Lower leg skin (tissue), 3 donors: ENCODE measurements around the gene TAPBPL.

Source experiments
- CTCF ChIP-seq, 3 donors: fragments of 450-650 bp; IDR thresholded peaks; one replicate each; pipeline ENCODE4 v1.5.1; 2016; ENCODE audit warnings: antibody characterized with exemption in 3 of 3, mild to moderate bottlenecking in 3 of 3, moderate library complexity in 2 of 3
- POLR2A ChIP-seq, 2 donors: fragments of 450-650 bp; IDR thresholded peaks; one replicate each; pipeline ENCODE4 v1.6.1; 2016 to 2017; ENCODE audit warnings: antibody characterized with exemption in 2 of 2, mild to moderate bottlenecking in 1 of 2, moderate library complexity in 1 of 2

GRCh38 chr12:6460751-6461371 lies 9.0 kb downstream of the TAPBPL start:
- TF ChIP-seq CTCF (IDR thresholded peaks at IDR 0.05) (no peak), POLR2A (IDR thresholded peaks at IDR 0.05) (no peak)
